ENCODE results near the gene GULP1. TPM values are rescaled to one million over a fixed set of nuclear protein-coding genes. Genes with fewer than 3 reads are reported as not detected.
A peak's percentile ranks its signal among the peaks of the same experiment; 100 is the strongest.

Gene GULP1
- total RNA-seq, 1 donor from 2014 or later = 29.5 TPM

- peaks cover 3% of the 10 kb centered on the region for H3K9me3 Mint-ChIP-seq (ENCODE audit: low read depth)
- H3K27me3 Mint-ChIP-seq (ENCODE audit: low read depth) = no peaks in the 10 kb centered on the region
- no peak for TF ChIP-seq CTCF (IDR thresholded peaks at IDR 0.05)
- H3K4me3 Mint-ChIP-seq (ENCODE audit: unreplicated experiment) = no peak overlapping the region
- peaks cover 2% of the 10 kb centered on the region for H3K36me3 Mint-ChIP-seq (ENCODE audit: low read depth)
- no peak for DNase-seq (ENCODE audit: low spot score)
- peaks cover 28% of the 10 kb centered on the region for H3K4me1 Mint-ChIP-seq (ENCODE audit: low read depth)
- H3K27ac Mint-ChIP-seq (ENCODE audit: unreplicated experiment) = no peak overlapping the region
These were observed 227.5 kb downstream of the GULP1 start for GRCh38 chr2:188519136-188519535.

GRCh38 chr2:188522517-188522916, 230.8 kb downstream of the GULP1 start:
- peaks cover 3% of the 10 kb centered on the region for H3K9me3 Mint-ChIP-seq (ENCODE audit: low read depth)
- H3K4me1 Mint-ChIP-seq (ENCODE audit: low read depth) = peaks cover 33% of the 10 kb centered on the region
- no peak overlapping the region for H3K27ac Mint-ChIP-seq (ENCODE audit: unreplicated experiment)
- no peak for TF ChIP-seq CTCF (IDR thresholded peaks at IDR 0.05)
- peaks cover 2% of the 10 kb centered on the region for H3K36me3 Mint-ChIP-seq (ENCODE audit: low read depth)
- DNase-seq (ENCODE audit: low spot score) = no peak
- no peaks in the 10 kb centered on the region for H3K27me3 Mint-ChIP-seq (ENCODE audit: low read depth)
- no peak overlapping the region for H3K4me3 Mint-ChIP-seq (ENCODE audit: unreplicated experiment)

- H3K27me3 Mint-ChIP-seq (ENCODE audit: low read depth) = no peaks in the 10 kb centered on the region
- DNase-seq (ENCODE audit: low spot score) = no peak
These were observed 232.2 kb downstream of the GULP1 start for GRCh38 chr2:188523919-188524318.

GRCh38 chr2:188524519-188525113, 232.9 kb downstream of the GULP1 start:
- peaks cover 6% of the 10 kb centered on the region for H3K9me3 Mint-ChIP-seq (ENCODE audit: low read depth)
- peak; percentile 95 for TF ChIP-seq CTCF (IDR thresholded peaks at IDR 0.05)
- H3K27me3 Mint-ChIP-seq (ENCODE audit: low read depth) = no peaks in the 10 kb centered on the region
- peaks cover 4% of the 10 kb centered on the region for H3K36me3 Mint-ChIP-seq (ENCODE audit: low read depth)
- no peak for DNase-seq (ENCODE audit: low spot score)
- no peak overlapping the region for H3K27ac Mint-ChIP-seq (ENCODE audit: unreplicated experiment)
- peaks cover 32% of the 10 kb centered on the region for H3K4me1 Mint-ChIP-seq (ENCODE audit: low read depth)
- H3K4me3 Mint-ChIP-seq (ENCODE audit: unreplicated experiment) = no peak overlapping the region

More at GRCh38 chr2:188523919-188524318, 232.2 kb downstream of the GULP1 start:
- no peak overlapping the region for H3K27ac Mint-ChIP-seq (ENCODE audit: unreplicated experiment)
- no peak overlapping the region for H3K4me3 Mint-ChIP-seq (ENCODE audit: unreplicated experiment)
- H3K4me1 Mint-ChIP-seq (ENCODE audit: low read depth) = peaks cover 38% of the 10 kb centered on the region
- no peak for TF ChIP-seq CTCF (IDR thresholded peaks at IDR 0.05)
- H3K36me3 Mint-ChIP-seq (ENCODE audit: low read depth) = peaks cover 2% of the 10 kb centered on the region
- H3K9me3 Mint-ChIP-seq (ENCODE audit: low read depth) = peaks cover 3% of the 10 kb centered on the region

GRCh38 chr2:188526701-188527100, 235.0 kb downstream of the GULP1 start:
- no peak for DNase-seq (ENCODE audit: low spot score)
- no peak overlapping the region for H3K4me3 Mint-ChIP-seq (ENCODE audit: unreplicated experiment)
- peak overlapping the region; percentile 66 for H3K27ac Mint-ChIP-seq (ENCODE audit: unreplicated experiment)

More at GRCh38 chr2:188526701-188527100, 235.0 kb downstream of the GULP1 start:
- no peak for TF ChIP-seq CTCF (IDR thresholded peaks at IDR 0.05)
- peaks cover 5% of the 10 kb centered on the region for H3K36me3 Mint-ChIP-seq (ENCODE audit: low read depth)
- peaks cover 25% of the 10 kb centered on the region for H3K4me1 Mint-ChIP-seq (ENCODE audit: low read depth)
- H3K27me3 Mint-ChIP-seq (ENCODE audit: low read depth) = no peaks in the 10 kb centered on the region
- peaks cover 3% of the 10 kb centered on the region for H3K9me3 Mint-ChIP-seq (ENCODE audit: low read depth)

All from chondrocyte (in vitro differentiated cells).